ENCODE data around the gene RYR1.

DNA sequence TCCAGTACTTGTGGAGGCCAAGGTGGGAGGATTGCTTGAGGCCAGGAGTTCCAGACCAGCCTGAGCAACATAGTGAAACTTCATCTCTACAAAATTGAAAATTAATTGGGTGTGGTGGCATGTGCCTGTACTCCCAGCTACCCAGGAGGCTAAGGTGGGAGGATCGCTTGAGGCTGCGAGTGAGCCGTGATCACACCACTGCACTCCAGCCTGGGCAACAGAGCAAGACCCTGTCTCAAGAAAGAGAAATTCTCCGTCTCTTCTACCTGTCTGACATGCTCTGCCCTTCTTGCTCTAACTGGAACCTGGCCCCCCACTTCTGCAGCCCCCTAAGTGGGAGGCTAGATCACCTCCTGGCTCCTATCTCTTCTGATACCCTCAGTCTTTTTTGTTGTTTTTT, 192.9 kb downstream of the RYR1 start:
- TF ChIP-seq POLR2A (IDR thresholded peaks at IDR 0.05) (no peak), CTCF (IDR thresholded peaks at IDR 0.05) (no peak)

Data from thyroid gland (tissue), 4 donors.